Activated CD4-positive, CD25-positive, alpha-beta regulatory T cell treated with anti-CD3 and anti-CD28 coated beads, Interleukin-2, amount 50 U/mL, for 16 hours (primary cell): ENCODE results near the gene PAN3.
A peak's percentile ranks its signal among the peaks of the same experiment; 100 is the strongest.

ENCODE experiments used
- DNase-seq: peaks from one replicate; pipeline ENCODE4 v3.0.0-alpha.2; 2020; ENCODE audit warnings: low read depth, low spot score

Gene PAN3

GRCh38 chr13:28301839-28302238 lies 163.5 kb downstream of the PAN3 start:
- DNase-seq: no peak

- no peak for DNase-seq
Measured at GRCh38 chr13:28306325-28306724, 168.0 kb downstream of the PAN3 start.

- no peak for DNase-seq
Measured at GRCh38 chr13:28313579-28313978, 175.2 kb downstream of the PAN3 start.

DNA sequence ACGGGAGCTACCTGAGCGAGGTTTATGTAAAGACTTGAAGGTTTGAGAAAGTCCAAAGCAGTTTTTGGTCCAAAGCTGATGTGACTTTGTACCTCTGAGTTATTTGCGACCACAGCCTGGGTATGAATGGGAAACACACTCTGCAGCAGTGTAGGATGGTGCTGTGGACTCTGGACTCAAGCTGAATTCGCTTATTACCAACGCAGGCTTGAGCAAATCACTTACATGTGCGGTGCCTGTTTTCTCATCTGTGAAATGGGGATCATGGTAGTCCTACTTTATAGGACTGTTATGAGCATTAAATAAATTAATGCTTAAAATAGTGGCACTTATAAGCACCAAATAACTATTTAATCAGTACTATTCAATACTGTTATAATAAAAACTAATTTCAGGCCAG lies 176.5 kb downstream of the PAN3 start:
- no peak for DNase-seq

DNA sequence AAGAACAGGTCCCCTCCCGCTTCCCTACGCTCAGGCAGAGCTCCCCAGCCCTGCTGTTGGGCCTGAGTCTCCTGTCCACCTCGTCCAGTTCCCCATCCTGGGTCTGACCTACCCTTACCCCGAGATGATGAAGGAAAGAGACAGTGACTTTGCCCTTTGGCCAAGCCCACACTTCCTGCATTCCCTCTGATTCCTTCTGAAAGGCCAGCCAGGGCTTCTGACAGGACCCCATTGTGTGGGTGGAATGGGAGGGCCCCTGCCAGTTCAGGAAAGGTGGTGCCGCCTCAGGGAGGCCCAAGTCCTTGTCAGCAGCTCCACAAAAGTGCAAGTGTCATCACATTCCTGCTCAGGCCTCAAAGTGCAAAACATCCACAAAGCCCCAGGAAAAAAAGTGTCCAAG lies 177.8 kb downstream of the PAN3 start:
- no peak for DNase-seq

GRCh38 chr13:28316836-28317235 lies 178.5 kb downstream of the PAN3 start:
- no peak for DNase-seq

- no peak for DNase-seq
Measured at GRCh38 chr13:28318496-28318895, 180.2 kb downstream of the PAN3 start.

GRCh38 chr13:28319528-28319927 lies 181.2 kb downstream of the PAN3 start:
- DNase-seq: no peak

DNA sequence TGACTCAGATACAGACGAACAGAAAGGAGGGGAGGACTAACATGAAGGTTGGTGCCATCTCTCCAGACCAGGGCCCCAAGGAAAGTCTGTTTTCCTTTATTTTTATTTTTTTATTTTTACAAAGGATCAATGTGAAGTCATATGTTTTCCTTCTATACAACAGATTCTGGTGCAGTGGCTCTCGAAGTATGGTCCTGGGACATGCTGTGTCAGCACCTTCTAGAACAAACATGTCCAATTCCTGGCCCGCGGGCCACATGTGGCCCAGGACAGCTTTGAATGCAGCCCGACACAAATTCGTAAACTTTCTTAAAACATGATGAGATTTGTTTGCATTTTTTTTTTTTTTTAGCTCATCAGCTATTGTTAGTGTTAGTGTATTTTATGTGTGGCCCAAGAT lies 181.9 kb downstream of the PAN3 start:
- no peak for DNase-seq

GRCh38 chr13:28320884-28321574 lies 182.7 kb downstream of the PAN3 start:
- no peak for DNase-seq

DNA sequence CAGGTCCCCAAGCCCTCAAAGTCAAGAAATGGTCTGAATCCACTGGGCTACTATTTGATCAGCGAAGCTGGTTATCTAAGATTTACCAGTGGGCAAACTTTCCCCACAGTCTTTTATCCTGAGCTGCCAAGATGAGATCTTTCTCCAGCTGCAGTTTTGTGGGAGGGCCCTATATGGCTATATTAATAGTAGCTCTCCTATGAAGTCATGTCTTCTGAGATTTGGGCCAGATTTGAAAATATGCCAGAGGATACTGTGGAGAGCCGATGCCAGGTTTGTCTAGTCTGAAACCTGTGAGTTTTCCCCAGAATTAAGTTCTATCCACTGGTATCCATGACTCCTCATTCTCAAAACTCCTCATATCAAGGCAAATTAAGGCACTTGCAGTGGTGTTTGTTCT lies 183.4 kb downstream of the PAN3 start:
- DNase-seq: no peak

GRCh38 chr13:28322256-28322905 lies 184.0 kb downstream of the PAN3 start:
- no peak for DNase-seq

DNA sequence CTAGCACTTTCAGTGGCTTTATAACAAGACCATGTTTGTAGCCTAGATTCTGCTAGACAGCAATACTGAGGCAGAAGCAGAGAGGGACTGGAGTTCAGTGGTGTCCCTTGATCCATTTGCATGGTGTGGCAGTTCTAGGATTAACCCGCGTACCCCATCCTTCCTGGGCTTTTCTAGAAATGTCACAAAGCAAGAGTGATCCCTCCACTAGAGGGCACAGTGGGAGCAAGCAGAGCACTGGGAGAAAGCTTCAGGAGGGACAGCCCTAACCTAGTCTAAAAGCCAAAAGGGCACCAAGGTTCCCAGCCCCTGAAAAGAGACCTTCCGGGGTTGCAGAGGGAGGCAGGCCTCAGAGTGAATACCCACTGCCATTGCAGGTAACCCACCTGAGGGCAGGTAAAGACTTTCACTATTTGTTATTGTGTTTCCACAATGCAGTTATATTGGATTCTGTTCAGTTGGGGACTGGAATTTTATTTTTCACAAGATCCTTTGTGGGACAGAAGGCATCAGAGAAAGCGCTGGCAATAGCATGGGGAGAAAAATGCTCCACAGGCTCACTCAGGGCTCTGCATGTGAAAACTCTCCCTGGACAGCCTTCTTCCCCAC lies 185.9 kb downstream of the PAN3 start:
- DNase-seq: peak; percentile 10

DNA sequence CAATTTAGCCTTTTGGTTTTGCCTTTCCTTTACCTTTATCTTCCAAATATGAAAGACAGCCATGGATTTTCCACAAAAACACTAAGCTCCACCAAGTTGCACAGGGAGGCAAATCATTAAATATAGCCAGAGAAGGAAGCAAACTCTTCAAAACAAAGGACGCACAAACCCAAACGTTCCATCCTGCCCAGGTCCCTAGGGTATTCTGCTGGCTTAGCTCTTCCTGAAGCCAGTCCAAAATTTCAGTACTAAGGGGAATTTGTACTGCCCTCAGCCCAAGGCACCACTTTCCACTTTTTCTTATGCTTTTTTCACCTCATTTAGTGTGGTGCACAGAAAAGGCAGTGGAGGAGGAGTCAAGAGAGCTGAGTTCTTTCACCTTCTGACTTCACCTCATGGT lies 186.7 kb downstream of the PAN3 start:
- no peak for DNase-seq

GRCh38 chr13:28326056-28326455 lies 187.7 kb downstream of the PAN3 start:
- no peak for DNase-seq

DNA sequence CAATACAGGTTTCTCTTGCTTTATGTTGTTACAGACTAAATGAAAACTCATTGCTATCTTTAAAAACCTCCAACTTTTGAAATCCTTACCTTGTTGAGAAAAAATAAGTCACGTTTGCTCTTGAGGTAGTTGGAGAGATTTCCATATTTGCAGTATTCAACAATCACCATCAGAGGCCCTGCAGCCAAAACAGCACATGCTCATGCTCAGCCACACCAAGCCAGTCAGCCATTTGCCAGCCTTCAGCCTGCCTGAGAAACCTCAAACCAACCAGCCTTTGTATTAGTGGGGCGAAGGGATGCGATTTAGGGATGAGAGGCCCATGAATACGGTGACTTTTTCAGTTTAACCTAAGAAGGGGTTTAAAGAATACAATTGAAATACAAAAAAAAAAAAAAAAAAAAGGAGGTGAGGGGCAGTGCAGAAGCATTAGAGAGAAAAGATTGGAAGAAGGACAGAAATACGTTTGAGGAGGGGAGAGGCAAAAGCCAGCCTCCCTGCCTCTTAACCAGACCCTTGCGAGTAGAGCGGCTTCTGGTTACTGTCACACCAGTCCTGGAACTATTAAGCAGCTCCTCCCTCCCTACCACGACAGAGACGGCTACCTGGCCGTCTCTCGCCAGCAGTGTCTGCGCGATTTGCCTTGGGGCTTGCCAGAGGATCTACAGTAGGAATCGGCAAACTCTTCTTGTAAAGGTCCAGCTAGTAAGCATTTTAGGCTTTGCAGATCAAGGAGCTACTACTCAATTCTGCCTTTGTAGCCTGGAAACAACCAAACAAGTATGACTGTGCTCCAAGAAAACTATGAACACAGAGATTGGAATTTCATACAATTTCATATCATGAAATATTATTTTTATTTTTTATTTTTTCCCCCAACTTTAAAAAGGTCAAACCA lies 189.3 kb downstream of the PAN3 start:
- no peak for DNase-seq

- DNase-seq: no peak
Measured at GRCh38 chr13:28328271-28328607, 189.9 kb downstream of the PAN3 start.

GRCh38 chr13:28329395-28330158 lies 191.2 kb downstream of the PAN3 start:
- DNase-seq: no peak

- DNase-seq: no peak
Measured at GRCh38 chr13:28333204-28333881, 195.0 kb downstream of the PAN3 start.

DNA sequence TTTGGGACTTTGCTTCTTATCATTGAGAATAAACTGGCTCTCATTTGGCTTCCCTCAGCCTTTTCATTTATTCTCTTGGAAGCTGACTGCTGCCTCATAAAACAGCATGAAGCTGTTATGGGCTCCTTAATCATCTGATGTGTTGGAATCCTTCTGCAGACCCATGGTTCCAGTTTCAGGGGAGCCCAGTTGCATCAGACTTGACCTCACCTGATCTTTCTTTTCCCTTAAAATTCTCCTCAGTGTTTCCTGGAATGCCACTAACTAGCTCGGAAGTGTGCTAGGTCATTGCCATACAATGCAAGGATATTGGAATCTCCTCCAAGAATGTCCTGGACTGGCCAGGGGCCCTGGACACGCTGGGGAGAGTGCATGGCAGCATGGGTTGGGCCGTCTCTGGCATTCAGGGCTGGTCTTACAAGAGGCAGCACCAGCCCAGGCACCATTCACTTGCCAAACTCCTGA lies 197.9 kb downstream of the PAN3 start:
- no peak for DNase-seq
